HepG2 (cell line): Measurements from ENCODE around the gene SLC44A4. TPM values are rescaled to one million over a fixed set of nuclear protein-coding genes. Genes with fewer than 3 reads are reported as not detected.

Experiments
- ATRX ChIP-seq: sonication (generic); formaldehyde crosslinking; IDR thresholded peaks from 2 replicates; pipeline ENCODE4 v1.4.0; 2020; ENCODE audit warnings: missing genetic modification reagents, borderline replicate concordance
- CAMTA2 ChIP-seq: sonication (generic); formaldehyde crosslinking; IDR thresholded peaks from 2 replicates; pipeline ENCODE4 v1.4.0; 2020; ENCODE audit warnings: mild to moderate bottlenecking, missing genetic modification reagents, borderline replicate concordance
- EED ChIP-seq: sonication (generic); formaldehyde crosslinking; IDR thresholded peaks from 2 replicates; pipeline ENCODE4 v1.5.0; 2020; ENCODE audit warnings: mild to moderate bottlenecking, missing genetic modification reagents
- HMG20B ChIP-seq: conservative IDR thresholded peaks from 2 replicates; pipeline ENCODE4 v1.6.1; 2016; ENCODE audit warnings: missing genetic modification reagents, missing compliant biosample characterization
- HOXA5 ChIP-seq: sonication (generic); formaldehyde crosslinking; IDR thresholded peaks from 2 replicates; pipeline ENCODE4 v1.4.0; 2020; ENCODE audit warnings: missing genetic modification reagents
- HOXA7 ChIP-seq: sonication (generic); formaldehyde crosslinking; IDR thresholded peaks from 2 replicates; pipeline ENCODE4 v1.8.1; 2022; ENCODE audit warnings: mild to moderate bottlenecking, missing genetic modification reagents, moderate library complexity
- KLF6 ChIP-seq: IDR thresholded peaks from 2 replicates; pipeline ENCODE4 v1.8.0; 2016; ENCODE audit warnings: missing biosample characterization, missing genetic modification reagents
- MED13 ChIP-seq: sonication (generic); formaldehyde crosslinking; IDR thresholded peaks from 2 replicates; pipeline ENCODE4 v1.5.0; 2020; ENCODE audit warnings: missing genetic modification reagents
- RBFOX2 ChIP-seq: fragments of 200-400 bp; formaldehyde crosslinking; IDR thresholded peaks from 2 replicates; pipeline ENCODE4 v1.6.1; 2017; ENCODE audit warnings: low read depth, mild to moderate bottlenecking, low read length
- RXRA ChIP-seq: sonication (generic); formaldehyde crosslinking; IDR thresholded peaks from 2 replicates; pipeline ENCODE4 v1.5.1; 2020; ENCODE audit warnings: missing genetic modification reagents
- U2AF1 ChIP-seq: fragments of 200-400 bp; formaldehyde crosslinking; optimal IDR thresholded peaks from 2 replicates; pipeline ENCODE3; 2017; ENCODE audit warnings: mild to moderate bottlenecking, low read depth, low read length
- ZBTB44 ChIP-seq: sonication (generic); formaldehyde crosslinking; IDR thresholded peaks from 2 replicates; pipeline ENCODE4 v1.4.0; 2020; ENCODE audit warnings: missing genetic modification reagents
- ZC3H13 ChIP-seq: sonication (generic); formaldehyde crosslinking; IDR thresholded peaks from 2 replicates; pipeline ENCODE4 v1.8.1; 2023; ENCODE audit warnings: mild to moderate bottlenecking, missing genetic modification reagents, moderate library complexity
- ZNF224 ChIP-seq: sonication (generic); formaldehyde crosslinking; IDR thresholded peaks from 2 replicates; pipeline ENCODE4 v1.5.0; 2020; ENCODE audit warnings: mild to moderate bottlenecking, missing genetic modification reagents
- ZNF251 ChIP-seq: sonication (generic); formaldehyde crosslinking; IDR thresholded peaks from 2 replicates; pipeline ENCODE4 v1.9.0; 2021; ENCODE audit warnings: mild to moderate bottlenecking, missing genetic modification reagents
- ZNF264 ChIP-seq: sonication (generic); formaldehyde crosslinking; IDR thresholded peaks from 2 replicates; pipeline ENCODE4 v1.4.0; 2020; ENCODE audit warnings: missing genetic modification reagents
- polyA plus RNA-seq, 8 experiments: library from polyadenylated mRNA; depleted of rRNA in 3 of 8; stranded (reverse) in 7 of 8; unstranded in 1 of 8; fragments of >200 nt; fragmentation: Illumina TruSeq in 4 of 8; extraction: Trizol in 4 of 8; gene quantifications; 2 replicates each; pipeline versions ENCODE4 v1.2.1 to v1.2.3, GENCODE V29; 2011 to 2016; ENCODE audit warnings: low read depth in 4 of 8, missing spikeins in 1 of 8, mixed read lengths in 1 of 8; ENCODE audit not compliant: insufficient read depth in 1 of 8
- total RNA-seq, 5 experiments: library from RNA; depleted of rRNA; stranded (reverse); fragments of >200 nt; fragmentation: Illumina TruSeq; extraction: Trizol; gene quantifications; 2 replicates each; pipeline ENCODE4 v1.2.3, GENCODE V29; 2016; ENCODE audit warnings: low read depth in 1 of 5
- TF ChIP-seq, protein P1 (sequence below): sonication (generic); formaldehyde crosslinking; IDR thresholded peaks from 2 replicates; pipeline ENCODE4 v1.4.0; 2020; ENCODE audit warnings: low read depth, mild to moderate bottlenecking, missing genetic modification reagents
- TF ChIP-seq, protein P2 (sequence below): IDR thresholded peaks from 2 replicates; pipeline ENCODE4 v1.4.0; 2020; ENCODE audit warnings: mild to moderate bottlenecking, missing genetic modification reagents
- TF ChIP-seq, protein P3 (sequence below): IDR thresholded peaks from 2 replicates; pipeline ENCODE4 v1.6.1; 2012; ENCODE audit warnings: low read depth, low read length, improper control_type of control experiment
- TF ChIP-seq, protein P4 (sequence below): sonication (generic); formaldehyde crosslinking; IDR thresholded peaks from 2 replicates; pipeline ENCODE4 v1.8.0; 2022; ENCODE audit warnings: missing genetic modification reagents, mild to moderate bottlenecking, inconsistent platforms, borderline replicate concordance

The SLC44A4 gene
- total and polyA plus RNA-seq, 2 of the 13 experiments (the other 11 are each of a cell fraction or from before 2014, with no cell fraction given), result 3.5 to 5.9 TPM

DNA sequence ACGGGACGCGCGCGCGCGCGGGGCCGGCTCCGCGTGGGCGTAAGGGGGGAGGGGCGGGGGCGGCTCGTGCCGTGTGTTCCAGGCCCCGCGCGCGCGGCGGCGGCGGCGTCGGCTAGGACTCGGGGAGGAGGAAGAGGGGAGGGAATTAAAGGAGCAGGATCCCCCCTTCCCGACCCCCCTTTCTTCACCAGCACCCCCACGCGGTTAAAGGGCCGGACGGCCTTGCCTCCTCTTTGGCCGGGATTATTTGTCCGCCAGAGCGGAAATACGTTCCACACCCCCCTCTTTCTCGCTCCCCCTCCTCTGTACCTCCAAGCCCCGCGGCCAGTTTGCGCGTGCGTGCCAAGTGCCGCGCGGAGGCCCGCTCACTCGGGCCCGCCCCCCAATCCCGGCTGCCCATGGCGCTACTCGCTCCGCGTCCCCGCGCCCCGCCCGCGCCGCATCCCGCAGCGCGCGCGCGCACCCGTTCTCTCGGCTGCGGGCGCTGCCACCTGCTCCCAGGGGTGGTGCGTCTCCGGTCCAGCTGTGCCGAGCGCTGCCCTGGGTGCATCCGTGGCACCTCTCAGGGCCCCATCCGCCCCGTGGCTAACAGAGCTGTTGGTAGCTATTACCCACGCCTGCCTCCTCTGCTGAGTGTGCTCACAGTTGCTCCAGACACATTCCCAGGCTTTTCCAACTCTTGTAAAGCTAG, 23.3 kb upstream of the SLC44A4 start, which contains the start of gene ZBTB12 (continued):
- TF ChIP-seq KLF6 (CRISPR knock-in tag), result no peak
- TF ChIP-seq RBFOX2, result peak; percentile 92
- peak; percentile 24; the same call in 1 of the 2 replicates for TF ChIP-seq RXRA (CRISPR knock-in tag)
- TF ChIP-seq CAMTA2 (CRISPR knock-in tag), result no peak; the same call in 1 of the 2 replicates
- TF ChIP-seq, protein P1, sequence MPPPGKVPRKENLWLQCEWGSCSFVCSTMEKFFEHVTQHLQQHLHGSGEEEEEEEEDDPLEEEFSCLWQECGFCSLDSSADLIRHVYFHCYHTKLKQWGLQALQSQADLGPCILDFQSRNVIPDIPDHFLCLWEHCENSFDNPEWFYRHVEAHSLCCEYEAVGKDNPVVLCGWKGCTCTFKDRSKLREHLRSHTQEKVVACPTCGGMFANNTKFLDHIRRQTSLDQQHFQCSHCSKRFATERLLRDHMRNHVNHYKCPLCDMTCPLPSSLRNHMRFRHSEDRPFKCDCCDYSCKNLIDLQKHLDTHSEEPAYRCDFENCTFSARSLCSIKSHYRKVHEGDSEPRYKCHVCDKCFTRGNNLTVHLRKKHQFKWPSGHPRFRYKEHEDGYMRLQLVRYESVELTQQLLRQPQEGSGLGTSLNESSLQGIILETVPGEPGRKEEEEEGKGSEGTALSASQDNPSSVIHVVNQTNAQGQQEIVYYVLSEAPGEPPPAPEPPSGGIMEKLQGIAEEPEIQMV (CRISPR knock-in tag), result no peak
- no peak for TF ChIP-seq ZNF264
- TF ChIP-seq, protein P2, sequence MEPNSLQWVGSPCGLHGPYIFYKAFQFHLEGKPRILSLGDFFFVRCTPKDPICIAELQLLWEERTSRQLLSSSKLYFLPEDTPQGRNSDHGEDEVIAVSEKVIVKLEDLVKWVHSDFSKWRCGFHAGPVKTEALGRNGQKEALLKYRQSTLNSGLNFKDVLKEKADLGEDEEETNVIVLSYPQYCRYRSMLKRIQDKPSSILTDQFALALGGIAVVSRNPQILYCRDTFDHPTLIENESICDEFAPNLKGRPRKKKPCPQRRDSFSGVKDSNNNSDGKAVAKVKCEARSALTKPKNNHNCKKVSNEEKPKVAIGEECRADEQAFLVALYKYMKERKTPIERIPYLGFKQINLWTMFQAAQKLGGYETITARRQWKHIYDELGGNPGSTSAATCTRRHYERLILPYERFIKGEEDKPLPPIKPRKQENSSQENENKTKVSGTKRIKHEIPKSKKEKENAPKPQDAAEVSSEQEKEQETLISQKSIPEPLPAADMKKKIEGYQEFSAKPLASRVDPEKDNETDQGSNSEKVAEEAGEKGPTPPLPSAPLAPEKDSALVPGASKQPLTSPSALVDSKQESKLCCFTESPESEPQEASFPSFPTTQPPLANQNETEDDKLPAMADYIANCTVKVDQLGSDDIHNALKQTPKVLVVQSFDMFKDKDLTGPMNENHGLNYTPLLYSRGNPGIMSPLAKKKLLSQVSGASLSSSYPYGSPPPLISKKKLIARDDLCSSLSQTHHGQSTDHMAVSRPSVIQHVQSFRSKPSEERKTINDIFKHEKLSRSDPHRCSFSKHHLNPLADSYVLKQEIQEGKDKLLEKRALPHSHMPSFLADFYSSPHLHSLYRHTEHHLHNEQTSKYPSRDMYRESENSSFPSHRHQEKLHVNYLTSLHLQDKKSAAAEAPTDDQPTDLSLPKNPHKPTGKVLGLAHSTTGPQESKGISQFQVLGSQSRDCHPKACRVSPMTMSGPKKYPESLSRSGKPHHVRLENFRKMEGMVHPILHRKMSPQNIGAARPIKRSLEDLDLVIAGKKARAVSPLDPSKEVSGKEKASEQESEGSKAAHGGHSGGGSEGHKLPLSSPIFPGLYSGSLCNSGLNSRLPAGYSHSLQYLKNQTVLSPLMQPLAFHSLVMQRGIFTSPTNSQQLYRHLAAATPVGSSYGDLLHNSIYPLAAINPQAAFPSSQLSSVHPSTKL (CRISPR knock-in tag), result peak; percentile 5; the same call in 1 of the 2 replicates
- no peak for TF ChIP-seq ZNF251 (CRISPR knock-in tag)
- TF ChIP-seq ZC3H13 (CRISPR knock-in tag), result 0 out of 2 replicates have a peak, but pooled peaks have one; percentile 87
- TF ChIP-seq HOXA7, result no peak
- TF ChIP-seq MED13 (CRISPR knock-in tag), result no peak
- no peak for TF ChIP-seq ZNF224
- no peak for TF ChIP-seq ATRX
- TF ChIP-seq HMG20B (CRISPR knock-in tag), result no peak
- TF ChIP-seq EED (CRISPR knock-in tag), result peak; percentile 85; the same call in 1 of the 2 replicates
- no peak for TF ChIP-seq U2AF1
- peak; percentile 52; the same call in 1 of the 2 replicates for TF ChIP-seq HOXA5 (CRISPR knock-in tag)
- no peak for TF ChIP-seq ZBTB44 (CRISPR knock-in tag)
- TF ChIP-seq, protein P3, sequence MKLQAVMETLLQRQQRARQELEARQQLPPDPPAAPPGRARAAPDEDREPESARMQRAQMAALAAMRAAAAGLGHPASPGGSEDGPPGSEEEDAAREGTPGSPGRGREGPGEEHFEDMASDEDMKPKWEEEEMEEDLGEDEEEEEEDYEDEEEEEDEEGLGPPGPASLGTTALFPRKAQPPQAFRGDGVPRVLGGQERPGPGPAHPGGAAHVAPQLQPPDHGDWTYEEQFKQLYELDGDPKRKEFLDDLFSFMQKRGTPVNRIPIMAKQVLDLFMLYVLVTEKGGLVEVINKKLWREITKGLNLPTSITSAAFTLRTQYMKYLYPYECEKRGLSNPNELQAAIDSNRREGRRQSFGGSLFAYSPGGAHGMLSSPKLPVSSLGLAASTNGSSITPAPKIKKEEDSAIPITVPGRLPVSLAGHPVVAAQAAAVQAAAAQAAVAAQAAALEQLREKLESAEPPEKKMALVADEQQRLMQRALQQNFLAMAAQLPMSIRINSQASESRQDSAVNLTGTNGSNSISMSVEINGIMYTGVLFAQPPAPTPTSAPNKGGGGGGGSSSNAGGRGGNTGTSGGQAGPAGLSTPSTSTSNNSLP, result 0 out of 2 replicates have a peak, but pooled peaks have one; percentile 26
- TF ChIP-seq, protein P4, sequence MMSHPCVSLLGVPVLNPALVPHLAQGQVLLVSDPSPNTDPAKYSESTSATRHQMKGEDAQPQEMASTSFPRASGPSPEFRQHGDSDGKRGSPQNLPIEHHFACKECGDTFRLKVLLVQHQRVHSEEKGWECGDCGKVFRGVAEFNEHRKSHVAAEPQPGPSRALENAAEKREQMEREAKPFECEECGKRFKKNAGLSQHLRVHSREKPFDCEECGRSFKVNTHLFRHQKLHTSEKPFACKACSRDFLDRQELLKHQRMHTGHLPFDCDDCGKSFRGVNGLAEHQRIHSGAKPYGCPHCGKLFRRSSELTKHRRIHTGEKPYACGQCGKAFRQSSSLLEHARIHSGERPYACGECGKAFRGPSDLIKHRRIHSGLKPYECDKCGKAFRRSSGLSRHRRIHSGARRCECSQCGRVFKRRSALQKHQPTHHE (CRISPR knock-in tag), result no peak
